GM21619 (cell line): ENCODE results near the gene NFKB1.
"Not testable (repeated sequence)": the region's sequence is repeated elsewhere in the genome, so short reads cannot be mapped to it uniquely, and the experiment has no call there.

Experiments used
- ATAC-seq: cut with Tn5 transposase; IDR thresholded peaks from one replicate; pipeline ENCODE4 v1.9.1; 2021; ENCODE audit not compliant: unreplicated experiment

Gene NFKB1

GRCh38 chr4:102598086-102598761 lies 97.1 kb downstream of the NFKB1 start:
- ATAC-seq, result peak; percentile 80

- ATAC-seq, result peak; percentile 53
Observed at GRCh38 chr4:102598762-102599374, 97.7 kb downstream of the NFKB1 start.

GRCh38 chr4:102599455-102599854 lies 98.3 kb downstream of the NFKB1 start:
- no peak for ATAC-seq

- no peak for ATAC-seq
Observed at GRCh38 chr4:102599886-102600285, 98.7 kb downstream of the NFKB1 start.

GRCh38 chr4:102600689-102601088 lies 99.5 kb downstream of the NFKB1 start:
- no peak for ATAC-seq

GRCh38 chr4:102601586-102602227 lies 100.5 kb downstream of the NFKB1 start:
- ATAC-seq, result no peak

- ATAC-seq, result no peak
Observed at GRCh38 chr4:102604222-102604940, 103.2 kb downstream of the NFKB1 start.

GRCh38 chr4:102606261-102606660 lies 105.1 kb downstream of the NFKB1 start:
- no peak for ATAC-seq

- ATAC-seq, result no peak
Observed at GRCh38 chr4:102606846-102607450, 105.8 kb downstream of the NFKB1 start.

GRCh38 chr4:102608190-102608589 lies 107.0 kb downstream of the NFKB1 start:
- ATAC-seq, result no peak

GRCh38 chr4:102610007-102610406 lies 108.8 kb downstream of the NFKB1 start:
- no peak for ATAC-seq

- ATAC-seq, result no peak
Observed at GRCh38 chr4:102610476-102610875, 109.3 kb downstream of the NFKB1 start.

- ATAC-seq, result no peak
Observed at GRCh38 chr4:102612210-102612609, 111.1 kb downstream of the NFKB1 start.

GRCh38 chr4:102612824-102613366 lies 111.7 kb downstream of the NFKB1 start:
- ATAC-seq, result peak; percentile 55

GRCh38 chr4:102614801-102615200 lies 113.6 kb downstream of the NFKB1 start:
- no peak for ATAC-seq

GRCh38 chr4:102616636-102617035 lies 115.5 kb downstream of the NFKB1 start:
- no peak for ATAC-seq

- ATAC-seq, result not testable (repeated sequence)
Observed at GRCh38 chr4:102619021-102619420, 117.9 kb downstream of the NFKB1 start.

- ATAC-seq, result not testable (repeated sequence)
Observed at GRCh38 chr4:102619776-102620631, 118.8 kb downstream of the NFKB1 start.

- ATAC-seq, result no peak
Observed at GRCh38 chr4:102620697-102621497, 119.7 kb downstream of the NFKB1 start.
